Kidney tubule cell (primary cell): ENCODE results near the gene ADH1C.

Experiments
- DNase-seq: peaks from one replicate; pipeline ENCODE4 v3.0.0-alpha.2; 2018; ENCODE audit warnings: low spot score

The ADH1C gene

DNA sequence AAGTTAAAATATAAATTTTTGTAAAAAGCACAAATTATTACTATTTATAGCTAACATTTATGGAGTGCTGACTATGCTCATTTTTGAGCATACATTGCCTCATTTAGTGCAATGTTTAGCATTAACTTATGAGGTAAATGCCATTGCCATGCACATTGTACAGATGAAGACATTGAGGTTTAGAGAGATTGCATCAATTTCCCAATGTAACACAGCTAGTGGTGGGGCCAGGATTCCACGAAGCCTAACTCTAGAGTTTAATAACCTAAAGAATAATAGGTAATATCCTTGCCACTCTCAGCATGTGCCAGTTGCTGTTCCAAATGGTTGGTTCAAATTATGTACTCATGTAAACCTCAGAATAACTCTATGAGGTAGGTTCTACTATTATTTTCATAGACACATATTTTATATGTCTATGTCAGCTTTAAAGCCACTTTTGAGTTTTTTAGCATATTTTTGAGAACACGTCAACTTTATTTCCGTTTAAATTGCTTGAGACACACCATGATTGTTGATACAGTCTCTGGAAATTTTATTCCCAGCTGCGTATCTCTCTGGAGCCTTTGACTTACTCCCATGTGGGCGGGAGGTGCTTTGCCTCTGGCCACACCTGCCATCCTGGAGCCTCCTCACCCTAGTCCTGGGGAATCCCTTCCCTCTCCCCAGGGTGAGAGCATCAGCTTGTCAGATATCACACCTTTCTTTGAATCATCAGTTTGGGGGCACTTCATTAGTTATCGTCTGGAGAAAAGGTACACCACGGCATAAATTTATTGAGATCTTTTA, 51.0 kb downstream of the ADH1C start:
- DNase-seq = no peak

- peak; percentile 67 for DNase-seq
Observed at GRCh38 chr4:99300934-99301333, 51.6 kb downstream of the ADH1C start.

DNA sequence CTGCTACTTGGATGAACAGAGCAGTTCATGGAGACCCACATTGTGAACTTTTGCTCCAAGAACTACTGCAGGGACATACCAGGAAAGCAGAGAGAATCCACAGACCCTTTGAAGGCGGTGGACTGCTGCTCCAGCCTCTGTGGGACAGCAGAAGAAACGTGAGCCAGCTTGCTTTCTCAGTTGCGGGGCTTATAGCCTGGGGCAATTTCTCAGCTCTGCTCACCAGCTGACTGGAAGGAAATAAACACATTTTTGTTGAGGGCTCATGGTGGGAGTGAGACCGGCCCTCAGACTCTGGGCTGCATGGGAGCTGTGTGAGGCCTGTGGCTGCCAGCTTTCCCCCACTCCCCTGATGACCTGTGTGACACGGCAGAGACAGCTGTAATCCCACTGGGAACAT, 59.2 kb downstream of the ADH1C start:
- no peak for DNase-seq

DNA sequence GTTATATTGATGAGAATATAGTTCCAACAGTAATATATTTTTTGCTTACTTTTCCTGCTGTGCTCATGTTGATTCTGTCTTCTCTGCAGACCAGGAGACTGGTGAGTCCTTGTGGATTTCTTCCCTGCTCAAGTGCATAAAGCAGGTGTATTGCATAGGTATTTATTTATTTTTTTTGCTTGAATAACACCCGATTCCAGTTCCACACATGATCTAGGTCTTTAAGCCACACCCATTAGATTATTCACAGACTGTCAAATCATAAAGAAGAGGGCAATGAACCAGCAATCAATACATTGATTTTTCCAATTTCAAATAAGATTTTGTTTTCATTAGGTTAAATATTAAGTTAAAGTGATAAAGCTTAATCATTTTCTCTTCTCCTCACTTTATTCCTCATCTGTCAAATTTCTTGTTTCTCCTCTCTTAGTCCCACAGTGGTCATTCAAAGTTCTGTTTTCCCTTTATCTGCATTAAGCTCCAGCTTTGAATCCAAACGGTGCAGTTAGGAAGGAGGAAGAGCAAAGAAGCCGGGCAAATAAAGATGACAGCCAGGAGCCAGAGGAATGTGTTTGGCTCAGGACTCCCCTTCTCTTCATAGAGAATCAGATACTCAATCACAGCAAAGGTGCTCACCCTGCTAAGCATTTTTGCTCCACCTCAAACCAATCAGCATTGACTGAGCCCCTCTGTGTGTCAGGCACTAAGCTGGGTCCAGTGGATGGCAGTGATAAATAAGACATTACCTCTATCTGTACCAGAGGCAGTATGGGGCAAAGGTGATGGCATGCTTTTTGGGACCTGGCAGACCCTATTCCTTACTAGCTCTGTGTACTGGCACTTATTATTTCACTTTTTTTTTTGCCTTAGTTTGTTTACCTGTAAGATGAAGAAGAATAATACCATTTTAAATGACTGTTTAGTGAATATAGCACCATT, 61.4 kb downstream of the ADH1C start, which contains the start of gene ADH1A:
Gene ADH1A (minus strand): TSS at position 138 of the 939 bp plus-strand sequence. CDS start 71 bp downstream, at position 67.
- DNase-seq = no peak
